NCI-H187 treated with DMSO at 0.1 percent for 48 hours (cell line): ENCODE measurements around the gene GPRASP1.
"Not testable (repeated sequence)": the region's sequence is repeated elsewhere in the genome, so short reads cannot be mapped to it uniquely, and the experiment has no call there.

ENCODE experiments used
- DNase-seq: peaks from one replicate; lab custom pipeline; 2025; lab: John Stamatoyannopoulos, UW

The GPRASP1 gene

GRCh38 chrX:102651242-102652011 is at the start of gene GPRASP1:
TSS of gene GPRASP1 (plus strand) at chrX:102651483. CDS start at chrX:102653914, 2,431 bp downstream.
- no peak for DNase-seq

GRCh38 chrX:102604327-102604726 is 47.0 kb upstream of the GPRASP1 start:
- DNase-seq = no peak

- no peak for DNase-seq
Observed at GRCh38 chrX:102606115-102606514, 45.2 kb upstream of the GPRASP1 start.

- no peak for DNase-seq
Observed at GRCh38 chrX:102610905-102611304, 40.4 kb upstream of the GPRASP1 start.

- DNase-seq = no peak
Observed at GRCh38 chrX:102624105-102624504, 27.2 kb upstream of the GPRASP1 start.

- DNase-seq = no peak
Observed at GRCh38 chrX:102627640-102628039, 23.6 kb upstream of the GPRASP1 start.

- DNase-seq = no peak
Observed at GRCh38 chrX:102637561-102637960, 13.7 kb upstream of the GPRASP1 start.

GRCh38 chrX:102650903-102651241 is 411 bp upstream of the GPRASP1 start:
- DNase-seq = no peak

- DNase-seq = no peak
Observed at GRCh38 chrX:102652031-102652688, 877 bp downstream of the GPRASP1 start.

- no peak for DNase-seq
Observed at GRCh38 chrX:102654696-102655095, 3.4 kb downstream of the GPRASP1 start.

- DNase-seq = no peak
Observed at GRCh38 chrX:102658556-102658955, 7.3 kb downstream of the GPRASP1 start.

- peak; percentile 41 for DNase-seq
Observed at GRCh38 chrX:102659790-102660757, 8.8 kb downstream of the GPRASP1 start.

- not testable (repeated sequence) for DNase-seq
Observed at GRCh38 chrX:102663820-102664219, 12.5 kb downstream of the GPRASP1 start.

GRCh38 chrX:102667034-102667433 is 15.8 kb downstream of the GPRASP1 start:
- DNase-seq = not testable (repeated sequence)

GRCh38 chrX:102669526-102669925 is 18.2 kb downstream of the GPRASP1 start:
- no peak for DNase-seq

GRCh38 chrX:102672856-102673255 is 21.6 kb downstream of the GPRASP1 start:
- no peak for DNase-seq

GRCh38 chrX:102677479-102677878 is 26.2 kb downstream of the GPRASP1 start:
- DNase-seq = not testable (repeated sequence)

GRCh38 chrX:102684772-102685520 is 33.7 kb downstream of the GPRASP1 start:
- DNase-seq = no peak

GRCh38 chrX:102694749-102695148 is 43.5 kb downstream of the GPRASP1 start:
- no peak for DNase-seq

GRCh38 chrX:102696306-102696705 is 45.0 kb downstream of the GPRASP1 start:
- DNase-seq = no peak

GRCh38 chrX:102697494-102697893 is 46.2 kb downstream of the GPRASP1 start:
- no peak for DNase-seq
